ENCODE data around the gene MAGEA11.

DNA sequence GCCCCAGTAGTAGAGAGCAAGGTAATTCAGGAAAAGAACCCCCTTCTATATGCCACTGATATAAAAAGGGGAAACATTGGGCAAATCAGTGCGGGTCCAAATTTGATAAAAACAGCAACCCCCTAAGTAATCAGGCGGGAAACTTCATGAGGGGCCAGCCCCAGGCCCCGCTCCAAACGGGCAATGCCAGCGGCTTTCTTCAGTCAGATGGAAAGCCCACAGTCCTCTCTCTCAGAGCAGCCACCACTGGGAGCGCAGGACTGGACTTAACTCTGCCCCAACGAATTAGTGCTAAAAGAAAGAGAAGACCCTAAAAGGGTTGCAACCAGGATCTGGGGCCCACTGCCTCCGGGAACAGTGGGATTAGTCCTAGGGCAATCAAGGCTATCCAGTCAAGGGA, 9.9 kb downstream of the MAGEA11 start:
- TF ChIP-seq EZH2phosphoT487 (IDR thresholded peaks at IDR 0.05; ENCODE audit: borderline replicate concordance, low read depth, low read length) = no peak
- TF ChIP-seq, protein P1, sequence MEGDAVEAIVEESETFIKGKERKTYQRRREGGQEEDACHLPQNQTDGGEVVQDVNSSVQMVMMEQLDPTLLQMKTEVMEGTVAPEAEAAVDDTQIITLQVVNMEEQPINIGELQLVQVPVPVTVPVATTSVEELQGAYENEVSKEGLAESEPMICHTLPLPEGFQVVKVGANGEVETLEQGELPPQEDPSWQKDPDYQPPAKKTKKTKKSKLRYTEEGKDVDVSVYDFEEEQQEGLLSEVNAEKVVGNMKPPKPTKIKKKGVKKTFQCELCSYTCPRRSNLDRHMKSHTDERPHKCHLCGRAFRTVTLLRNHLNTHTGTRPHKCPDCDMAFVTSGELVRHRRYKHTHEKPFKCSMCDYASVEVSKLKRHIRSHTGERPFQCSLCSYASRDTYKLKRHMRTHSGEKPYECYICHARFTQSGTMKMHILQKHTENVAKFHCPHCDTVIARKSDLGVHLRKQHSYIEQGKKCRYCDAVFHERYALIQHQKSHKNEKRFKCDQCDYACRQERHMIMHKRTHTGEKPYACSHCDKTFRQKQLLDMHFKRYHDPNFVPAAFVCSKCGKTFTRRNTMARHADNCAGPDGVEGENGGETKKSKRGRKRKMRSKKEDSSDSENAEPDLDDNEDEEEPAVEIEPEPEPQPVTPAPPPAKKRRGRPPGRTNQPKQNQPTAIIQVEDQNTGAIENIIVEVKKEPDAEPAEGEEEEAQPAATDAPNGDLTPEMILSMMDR (conservative IDR thresholded peaks at IDR 0.05; ENCODE audit: low read length) = no peak

All from OCI-LY7 (cell line).